GM23338 (cell line): Measurements from ENCODE around the gene LSM12. TPM values are rescaled to one million over a fixed set of nuclear protein-coding genes. Genes with fewer than 3 reads are reported as not detected.

Experiments used
- ATAC-seq: fragments of 200-7000 bp; cut with Tn5 transposase; 3 replicates; pipeline ENCODE4 v1.9.1; 2020
- DNase-seq: peaks from one replicate; pipeline ENCODE4 v3.0.0-alpha.2; 2015; ENCODE audit warnings: low spot score
- H2AFZ ChIP-seq: fragments of 200-600 bp; sonication (generic); 2 replicates; pipeline ENCODE4 v1.8.0; 2016; ENCODE audit warnings: antibody characterized with exemption, mild to moderate bottlenecking, moderate library complexity
- H3F3A ChIP-seq: fragments of 200-600 bp; sonication (generic); replicated peaks from 2 replicates; pipeline ENCODE4 v1.8.0; 2017; ENCODE audit warnings: antibody characterized with exemption, mixed run types, low read depth
- H3K27ac ChIP-seq: fragments of 200-600 bp; sonication (generic); 2 replicates; pipeline ENCODE4 v1.6.1; 2016; ENCODE audit warnings: low read depth
- H3K27me3 ChIP-seq: fragments of 200-600 bp; sonication (generic); 2 replicates; pipeline ENCODE4 v1.8.0; 2016; ENCODE audit warnings: mild to moderate bottlenecking, mixed run types, moderate library complexity; ENCODE audit not compliant: insufficient read depth
- H3K36me3 ChIP-seq: fragments of 200-600 bp; sonication (generic); 2 replicates; pipeline ENCODE4 v1.8.0; 2016; ENCODE audit warnings: mild to moderate bottlenecking; ENCODE audit not compliant: insufficient read depth
- H3K4me1 ChIP-seq: fragments of 200-600 bp; sonication (generic); 2 replicates; pipeline ENCODE4 v1.8.0; 2016; ENCODE audit warnings: mild to moderate bottlenecking, moderate library complexity; ENCODE audit not compliant: insufficient read depth
- H3K4me2 ChIP-seq: fragments of 200-600 bp; sonication (generic); 2 replicates; pipeline ENCODE4 v1.7.1; 2017; ENCODE audit warnings: mixed run types
- H3K4me3 ChIP-seq: fragments of 200-600 bp; sonication (generic); 2 replicates; pipeline ENCODE4 v1.6.1; 2016; ENCODE audit warnings: mixed run types
- H3K79me2 ChIP-seq: fragments of 200-600 bp; sonication (generic); replicated peaks from 2 replicates; pipeline ENCODE4 v1.8.0; 2017; ENCODE audit warnings: mild to moderate bottlenecking; ENCODE audit not compliant: insufficient read depth
- H3K9me2 ChIP-seq: fragments of 200-600 bp; sonication (generic); 2 replicates; pipeline ENCODE4 v1.8.0; 2017; ENCODE audit not compliant: insufficient read depth
- H4K20me1 ChIP-seq: fragments of 200-600 bp; sonication (generic); replicated peaks from 2 replicates; pipeline ENCODE4 v1.8.0; 2017; ENCODE audit warnings: mild to moderate bottlenecking; ENCODE audit not compliant: insufficient read depth
- H3K27ac Mint-ChIP-seq: 2 replicates; pipeline ENCODE4 v1.8.0; 2020; ENCODE audit warnings: inconsistent platforms, mild to moderate bottlenecking, moderate library complexity, mixed read lengths
- H3K27me3 Mint-ChIP-seq: 3 replicates; pipeline ENCODE4 v1.8.0; 2022; ENCODE audit warnings: low read depth, mild to moderate bottlenecking, moderate library complexity, mixed read lengths, inconsistent platforms; ENCODE audit not compliant: insufficient read depth, poor library complexity
- H3K36me3 Mint-ChIP-seq: 3 replicates; pipeline ENCODE4 v1.8.0; 2021; ENCODE audit warnings: low read depth, mild to moderate bottlenecking, inconsistent platforms, moderate library complexity, mixed read lengths
- H3K4me1 Mint-ChIP-seq: 3 replicates; pipeline ENCODE4 v1.8.0; 2020; ENCODE audit warnings: mild to moderate bottlenecking, inconsistent platforms, mixed read lengths
- H3K4me3 Mint-ChIP-seq: 3 replicates; pipeline ENCODE4 v1.8.0; 2021; ENCODE audit warnings: moderate library complexity, mild to moderate bottlenecking, inconsistent platforms, mixed read lengths
- H3K9me3 Mint-ChIP-seq: 3 replicates; pipeline ENCODE4 v1.8.0; 2020; ENCODE audit warnings: moderate library complexity, mild to moderate bottlenecking, inconsistent platforms, mixed read lengths
- ETS1 ChIP-seq: IDR thresholded peaks from 2 replicates; pipeline ENCODE4 v1.6.1; 2016; ENCODE audit warnings: antibody characterized with exemption
- EZH2 ChIP-seq: fragments of 200-600 bp; sonication (generic); IDR thresholded peaks from one replicate; pipeline ENCODE4 v1.8.0; 2017; ENCODE audit warnings: antibody characterized with exemption, mild to moderate bottlenecking, low read depth; ENCODE audit not compliant: unreplicated experiment
- NANOG ChIP-seq: IDR thresholded peaks from 2 replicates; pipeline ENCODE4 v1.6.1; 2016; ENCODE audit warnings: antibody characterized with exemption, borderline replicate concordance
- POLR2AphosphoS5 ChIP-seq: IDR thresholded peaks from 2 replicates; pipeline ENCODE4 v1.6.1; 2016; ENCODE audit warnings: antibody characterized with exemption, low read depth
- ZNF331 ChIP-seq: fragments of 250-450 bp; sonication (Bioruptor Pico); IDR thresholded peaks from 2 replicates; pipeline ENCODE4 v1.5.0; 2020; ENCODE audit warnings: low read depth, mild to moderate bottlenecking, moderate library complexity
- polyA plus RNA-seq: library from polyadenylated mRNA; unstranded; fragments of >200 nt; fragmentation: Nextera tagmentation; extraction: Ambion mirVana; gene quantifications from 2 replicates; pipeline ENCODE4 v1.2.1, GENCODE V29; 2016
- total RNA-seq: library from RNA; depleted of rRNA; stranded (reverse); fragments of >200 nt; shearing (Covaris generic); gene quantifications from 2 replicates; pipeline ENCODE4 v1.2.3, GENCODE V29; 2014
- TF ChIP-seq, protein P1 (sequence below): fragments of 250-450 bp; sonication (Bioruptor Pico); IDR thresholded peaks from 2 replicates; pipeline ENCODE4 v1.5.0; 2020; ENCODE audit warnings: mild to moderate bottlenecking, moderate library complexity

LSM12 gene
- total and polyA plus RNA-seq, 2 experiments from 2014 or later, result 72.7 to 241 TPM

GRCh38 chr17:44030482-44030881, 36.0 kb downstream of the LSM12 start (continued):
- TF ChIP-seq, protein P1, sequence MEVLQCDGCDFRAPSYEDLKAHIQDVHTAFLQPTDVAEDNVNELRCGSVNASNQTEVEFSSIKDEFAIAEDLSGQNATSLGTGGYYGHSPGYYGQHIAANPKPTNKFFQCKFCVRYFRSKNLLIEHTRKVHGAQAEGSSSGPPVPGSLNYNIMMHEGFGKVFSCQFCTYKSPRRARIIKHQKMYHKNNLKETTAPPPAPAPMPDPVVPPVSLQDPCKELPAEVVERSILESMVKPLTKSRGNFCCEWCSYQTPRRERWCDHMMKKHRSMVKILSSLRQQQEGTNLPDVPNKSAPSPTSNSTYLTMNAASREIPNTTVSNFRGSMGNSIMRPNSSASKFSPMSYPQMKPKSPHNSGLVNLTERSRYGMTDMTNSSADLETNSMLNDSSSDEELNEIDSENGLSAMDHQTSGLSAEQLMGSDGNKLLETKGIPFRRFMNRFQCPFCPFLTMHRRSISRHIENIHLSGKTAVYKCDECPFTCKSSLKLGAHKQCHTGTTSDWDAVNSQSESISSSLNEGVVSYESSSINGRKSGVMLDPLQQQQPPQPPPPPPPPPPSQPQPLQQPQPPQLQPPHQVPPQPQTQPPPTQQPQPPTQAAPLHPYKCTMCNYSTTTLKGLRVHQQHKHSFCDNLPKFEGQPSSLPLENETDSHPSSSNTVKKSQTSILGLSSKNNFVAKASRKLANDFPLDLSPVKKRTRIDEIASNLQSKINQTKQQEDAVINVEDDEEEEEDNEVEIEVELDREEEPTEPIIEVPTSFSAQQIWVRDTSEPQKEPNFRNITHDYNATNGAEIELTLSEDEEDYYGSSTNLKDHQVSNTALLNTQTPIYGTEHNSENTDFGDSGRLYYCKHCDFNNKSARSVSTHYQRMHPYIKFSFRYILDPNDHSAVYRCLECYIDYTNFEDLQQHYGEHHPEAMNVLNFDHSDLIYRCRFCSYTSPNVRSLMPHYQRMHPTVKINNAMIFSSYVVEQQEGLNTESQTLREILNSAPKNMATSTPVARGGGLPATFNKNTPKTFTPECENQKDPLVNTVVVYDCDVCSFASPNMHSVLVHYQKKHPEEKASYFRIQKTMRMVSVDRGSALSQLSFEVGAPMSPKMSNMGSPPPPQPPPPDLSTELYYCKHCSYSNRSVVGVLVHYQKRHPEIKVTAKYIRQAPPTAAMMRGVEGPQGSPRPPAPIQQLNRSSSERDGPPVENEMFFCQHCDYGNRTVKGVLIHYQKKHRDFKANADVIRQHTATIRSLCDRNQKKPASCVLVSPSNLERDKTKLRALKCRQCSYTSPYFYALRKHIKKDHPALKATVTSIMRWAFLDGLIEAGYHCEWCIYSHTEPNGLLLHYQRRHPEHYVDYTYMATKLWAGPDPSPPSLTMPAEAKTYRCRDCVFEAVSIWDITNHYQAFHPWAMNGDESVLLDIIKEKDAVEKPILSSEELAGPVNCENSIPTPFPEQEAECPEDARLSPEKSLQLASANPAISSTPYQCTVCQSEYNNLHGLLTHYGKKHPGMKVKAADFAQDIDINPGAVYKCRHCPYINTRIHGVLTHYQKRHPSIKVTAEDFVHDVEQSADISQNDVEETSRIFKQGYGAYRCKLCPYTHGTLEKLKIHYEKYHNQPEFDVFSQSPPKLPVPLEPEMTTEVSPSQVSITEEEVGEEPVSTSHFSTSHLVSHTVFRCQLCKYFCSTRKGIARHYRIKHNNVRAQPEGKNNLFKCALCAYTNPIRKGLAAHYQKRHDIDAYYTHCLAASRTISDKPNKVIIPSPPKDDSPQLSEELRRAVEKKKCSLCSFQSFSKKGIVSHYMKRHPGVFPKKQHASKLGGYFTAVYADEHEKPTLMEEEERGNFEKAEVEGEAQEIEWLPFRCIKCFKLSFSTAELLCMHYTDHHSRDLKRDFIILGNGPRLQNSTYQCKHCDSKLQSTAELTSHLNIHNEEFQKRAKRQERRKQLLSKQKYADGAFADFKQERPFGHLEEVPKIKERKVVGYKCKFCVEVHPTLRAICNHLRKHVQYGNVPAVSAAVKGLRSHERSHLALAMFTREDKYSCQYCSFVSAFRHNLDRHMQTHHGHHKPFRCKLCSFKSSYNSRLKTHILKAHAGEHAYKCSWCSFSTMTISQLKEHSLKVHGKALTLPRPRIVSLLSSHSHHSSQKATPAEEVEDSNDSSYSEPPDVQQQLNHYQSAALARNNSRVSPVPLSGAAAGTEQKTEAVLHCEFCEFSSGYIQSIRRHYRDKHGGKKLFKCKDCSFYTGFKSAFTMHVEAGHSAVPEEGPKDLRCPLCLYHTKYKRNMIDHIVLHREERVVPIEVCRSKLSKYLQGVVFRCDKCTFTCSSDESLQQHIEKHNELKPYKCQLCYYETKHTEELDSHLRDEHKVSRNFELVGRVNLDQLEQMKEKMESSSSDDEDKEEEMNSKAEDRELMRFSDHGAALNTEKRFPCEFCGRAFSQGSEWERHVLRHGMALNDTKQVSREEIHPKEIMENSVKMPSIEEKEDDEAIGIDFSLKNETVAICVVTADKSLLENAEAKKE (CRISPR knock-in tag), result no peak
- no peak for TF ChIP-seq POLR2AphosphoS5
- no peak for TF ChIP-seq ZNF331
- no peak for TF ChIP-seq EZH2
- no peak for TF ChIP-seq NANOG

DNA sequence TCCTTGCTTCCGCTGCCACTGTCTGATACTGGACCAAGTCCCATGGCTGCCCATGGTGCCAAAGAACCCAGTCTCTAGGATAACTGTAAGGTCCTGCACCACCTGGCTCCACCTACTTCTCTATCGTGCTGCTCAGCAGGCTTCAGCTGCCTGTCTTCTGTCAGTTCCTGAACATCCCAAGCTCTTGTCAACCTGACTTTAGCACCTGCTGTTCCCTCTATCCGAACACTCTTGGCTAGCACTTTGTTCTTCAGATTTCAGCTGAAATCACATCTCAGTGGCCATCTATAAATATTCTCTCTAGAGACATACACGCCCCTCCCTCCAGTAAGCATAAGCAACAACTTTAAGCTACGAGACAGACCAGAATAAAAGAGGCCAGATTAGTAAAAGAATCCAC, 36.7 kb downstream of the LSM12 start:
- Histone ChIP-seq H4K20me1 (peaks cover 22% of the 10 kb centered on the region), H3K27ac (no peak overlapping the region), H3K79me2 (0 out of 2 replicates have a peak, but pooled peaks cover 2% of the 10 kb centered on the region), H2AFZ (no peak overlapping the region), H3K4me3 (no peak overlapping the region), H3K36me3 (peaks cover 10% of the 10 kb centered on the region), H3K9me2 (no peaks in the 10 kb centered on the region), H3K4me1 (no peaks in the 10 kb centered on the region), H3F3A (peaks cover 16% of the 10 kb centered on the region), H3K4me2 (no peak overlapping the region), H3K27me3 (no peaks in the 10 kb centered on the region)
- Mint-ChIP-seq H3K4me3 (no peak overlapping the region), H3K36me3 (peaks cover 40% of the 10 kb centered on the region), H3K4me1 (no peaks in the 10 kb centered on the region), H3K9me3 (no peaks in the 10 kb centered on the region), H3K27me3 (peaks cover 3% of the 10 kb centered on the region), H3K27ac (no peak overlapping the region)
- TF ChIP-seq, protein P1 (CRISPR knock-in tag), result no peak
- TF ChIP-seq ETS1, result no peak
- no peak for TF ChIP-seq NANOG
- ATAC-seq (no peak), DNase-seq (no peak)
